ENCODE data around the gene MPND.

GRCh38 chr19:4400135-4400936 is 57.0 kb downstream of the MPND start, which contains the start of gene SH3GL1:
- TF ChIP-seq CTCF (IDR thresholded peaks at IDR 0.05) (peak; percentile 91 to 100 (median 92)), POLR2AphosphoS5 (IDR thresholded peaks at IDR 0.05) (peak; percentile 60 to 92), POLR2A (IDR thresholded peaks at IDR 0.05; ENCODE audit: low read depth) (peak; percentile 18), EP300 (IDR thresholded peaks at IDR 0.05) (no peak)

All from esophagus muscularis mucosa (tissue), 4 donors.